ENCODE data around the gene CYGB. TPM values are rescaled to one million over a fixed set of nuclear protein-coding genes. Genes with fewer than 3 reads are reported as not detected.

CYGB gene
- total RNA-seq, 1 experiment from 2014 or later: 0.14 TPM

- no peak for DNase-seq (ENCODE audit: low read depth)
These were observed 53.2 kb downstream of the CYGB start for GRCh38 chr17:76484228-76484725.

GRCh38 chr17:76481071-76481655, 56.3 kb downstream of the CYGB start:
- DNase-seq (ENCODE audit: low read depth): no peak

GRCh38 chr17:76480632-76481031, 56.9 kb downstream of the CYGB start:
- no peak for DNase-seq (ENCODE audit: low read depth)

GRCh38 chr17:76479515-76480060, 57.9 kb downstream of the CYGB start:
- no peak for DNase-seq (ENCODE audit: low read depth)

GRCh38 chr17:76478730-76479514, 58.6 kb downstream of the CYGB start:
- DNase-seq (ENCODE audit: low read depth): no peak

- no peak for DNase-seq (ENCODE audit: low read depth)
These were observed 59.4 kb downstream of the CYGB start for GRCh38 chr17:76478097-76478496.

GRCh38 chr17:76477576-76477975, 59.9 kb downstream of the CYGB start:
- no peak for DNase-seq (ENCODE audit: low read depth)

Small RNAs within 50 kb of the gene (small RNA-seq; reads per million reads assigned to genes)
- gene SNORD1A: not detected
- 358 reads per million, percentile 98 among the genes with 10 or more reads in this experiment for gene SNORD1B

Other genes starting within 250 kb of the CYGB start
- 1.5 and 1.6 TPM in 2 replicates for gene QRICH2, start 229.4 kb downstream of the CYGB start, total RNA-seq (2014; rRNA removed; shearing (Covaris generic))
- gene PRPSAP1, start 183.8 kb downstream of the CYGB start, total RNA-seq (2014; rRNA removed; shearing (Covaris generic)): 20.8 and 35.2 TPM in 2 replicates
- 107 and 122 TPM in 2 replicates for gene SPHK1, start 153.1 kb downstream of the CYGB start, total RNA-seq (2014; rRNA removed; shearing (Covaris generic))
- 17.3 and 18.9 TPM in 2 replicates for gene UBE2O, start 84.6 kb downstream of the CYGB start, total RNA-seq (2014; rRNA removed; shearing (Covaris generic))
- gene AANAT, start 70.1 kb downstream of the CYGB start, total RNA-seq (2014; rRNA removed; shearing (Covaris generic)): 0.05 TPM in 1 of 2 replicates, not detected in the other
- 22.8 and 25.2 TPM in 2 replicates for gene RHBDF2, start 36.3 kb downstream of the CYGB start, total RNA-seq (2014; rRNA removed; shearing (Covaris generic))
- gene PRCD, start 2.3 kb upstream of the CYGB start, total RNA-seq (2014; rRNA removed; shearing (Covaris generic)): 1.5 TPM in 1 of 2 replicates, not detected in the other
- not detected in 2 replicates for gene ST6GALNAC2, start 48.2 kb upstream of the CYGB start, total RNA-seq (2014; rRNA removed; shearing (Covaris generic))
- not detected in 2 replicates for gene ST6GALNAC1, start 106.0 kb upstream of the CYGB start, total RNA-seq (2014; rRNA removed; shearing (Covaris generic))
- gene MXRA7, start 173.3 kb upstream of the CYGB start, total RNA-seq (2014; rRNA removed; shearing (Covaris generic)): 77.4 and 105 TPM in 2 replicates
- 27.9 and 30.8 TPM in 2 replicates for gene JMJD6, start 188.9 kb upstream of the CYGB start, total RNA-seq (2014; rRNA removed; shearing (Covaris generic))
- gene METTL23, start 189.1 kb upstream of the CYGB start, total RNA-seq (2014; rRNA removed; shearing (Covaris generic)): 43.8 and 45.0 TPM in 2 replicates
- gene SRSF2, start 199.6 kb upstream of the CYGB start, total RNA-seq (2014; rRNA removed; shearing (Covaris generic)): 971 and 1,300 TPM in 2 replicates
- 14.6 and 20.0 TPM in 2 replicates for gene MFSD11, start 200.4 kb upstream of the CYGB start, total RNA-seq (2014; rRNA removed; shearing (Covaris generic))